ENCODE data around the gene SCAMP4.
A peak's percentile ranks its signal among the peaks of the same experiment; 100 is the strongest.

Gene SCAMP4

DNA sequence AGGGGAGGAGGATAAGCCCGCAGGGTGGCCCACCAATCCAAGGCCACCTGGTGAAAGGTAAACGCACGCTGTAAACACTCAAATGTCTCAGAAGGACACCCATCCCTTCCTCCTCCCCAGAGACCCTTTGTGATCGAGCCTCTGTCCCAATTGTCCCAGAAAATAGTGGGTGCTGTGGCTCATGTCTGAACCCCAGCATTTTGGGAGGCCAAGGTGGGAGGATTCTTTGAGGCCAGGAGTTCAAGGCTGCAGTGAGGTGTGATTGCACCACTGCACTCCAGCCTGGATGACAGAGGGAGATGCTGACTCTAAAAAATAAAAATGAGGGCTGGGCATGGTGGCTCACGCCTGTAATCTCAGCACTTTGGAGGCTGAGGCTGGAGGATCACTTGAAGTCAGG is 16.8 kb upstream of the SCAMP4 start:
- Histone ChIP-seq H3K4me3 (ENCODE audit: low read length) (no peak overlapping the region), H3K9me3 (ENCODE audit: insufficient read depth, low read depth, low read length) (no peaks in the 10 kb centered on the region), H3K36me3 (ENCODE audit: insufficient read depth, low read depth, low read length) (no peaks in the 10 kb centered on the region), H3K9ac (ENCODE audit: low read depth, low read length) (no peak overlapping the region), H3K27me3 (ENCODE audit: insufficient read depth, low read length) (no peaks in the 10 kb centered on the region), H3K4me1 (ENCODE audit: insufficient read depth, low read length) (peaks cover 6% of the 10 kb centered on the region; the same call in 1 of the 2 replicates), H3K27ac (ENCODE audit: low read length) (no peak overlapping the region)

DNA sequence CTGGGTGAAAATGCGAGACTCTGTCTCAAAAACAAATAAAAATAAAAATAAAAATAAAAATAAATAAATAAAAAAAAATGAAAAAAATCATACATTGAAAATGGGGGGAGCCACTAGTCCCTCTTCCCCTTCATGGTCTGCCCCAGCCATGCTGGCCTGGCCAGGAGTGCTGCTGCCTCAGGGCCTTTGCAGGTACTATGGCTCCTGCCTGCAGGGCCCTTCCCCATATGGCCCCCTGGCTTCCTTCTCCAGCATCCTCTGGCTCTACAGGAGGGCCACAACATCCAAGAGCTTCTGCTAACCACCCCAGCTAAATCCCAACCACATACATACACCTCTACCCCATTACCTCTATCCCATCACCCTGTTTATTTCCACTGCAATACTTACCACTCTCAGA is 15.3 kb upstream of the SCAMP4 start:
- H3K4me1 ChIP-seq (ENCODE audit: insufficient read depth, low read length): no peaks in the 10 kb centered on the region
- H3K9me3 ChIP-seq (ENCODE audit: insufficient read depth, low read depth, low read length): no peaks in the 10 kb centered on the region
- H3K9ac ChIP-seq (ENCODE audit: low read depth, low read length): no peak overlapping the region
- no peak overlapping the region for H3K27ac ChIP-seq (ENCODE audit: low read length)
- H3K36me3 ChIP-seq (ENCODE audit: insufficient read depth, low read depth, low read length): no peaks in the 10 kb centered on the region
- H3K4me3 ChIP-seq (ENCODE audit: low read length): no peak overlapping the region
- no peaks in the 10 kb centered on the region for H3K27me3 ChIP-seq (ENCODE audit: insufficient read depth, low read length)

DNA sequence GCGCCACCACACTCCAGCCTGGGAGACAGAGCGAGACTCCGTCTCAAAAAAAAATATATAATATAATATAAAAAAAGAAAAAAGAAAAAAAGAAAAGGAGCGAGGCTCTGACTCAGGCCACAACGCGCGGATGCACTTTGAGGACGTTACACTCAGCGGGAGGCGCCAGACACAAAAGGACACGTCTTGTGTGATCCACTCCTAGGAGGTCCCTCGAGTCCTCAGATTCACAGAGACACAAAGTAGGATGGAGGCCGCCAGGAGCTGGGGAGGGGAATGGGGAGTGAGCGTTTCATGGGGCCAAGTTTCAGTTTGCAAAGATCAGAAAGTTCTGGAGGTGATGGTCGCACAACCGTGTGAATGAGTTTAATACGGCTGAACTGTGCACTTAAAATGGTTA is 11.4 kb upstream of the SCAMP4 start:
- no peaks in the 10 kb centered on the region for H3K4me1 ChIP-seq (ENCODE audit: insufficient read depth, low read length)

DNA sequence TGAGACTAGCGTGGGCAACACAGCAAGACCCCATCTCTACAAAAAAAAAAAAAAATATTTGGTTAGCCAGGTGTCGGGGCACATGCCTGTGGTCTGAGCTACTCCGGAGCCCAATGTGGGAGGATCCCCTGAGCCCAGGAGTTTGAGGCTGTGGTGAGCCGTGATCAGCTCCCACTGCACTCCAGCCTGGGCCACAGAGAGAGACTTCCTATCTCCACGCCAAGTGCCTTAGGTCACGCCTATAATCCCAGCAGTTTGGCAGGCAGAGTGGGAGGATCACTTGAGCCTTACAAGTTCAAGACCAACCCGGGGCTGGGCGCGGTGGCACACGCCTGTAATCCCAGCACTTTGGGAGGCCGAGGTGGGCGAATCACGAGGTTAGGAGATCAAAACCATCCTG is 8.7 kb upstream of the SCAMP4 start:
- Histone ChIP-seq H3K9ac (ENCODE audit: low read depth, low read length) (no peak overlapping the region), H3K4me3 (ENCODE audit: low read length) (no peak overlapping the region), H3K36me3 (ENCODE audit: insufficient read depth, low read depth, low read length) (no peaks in the 10 kb centered on the region), H3K4me1 (ENCODE audit: insufficient read depth, low read length) (no peaks in the 10 kb centered on the region), H3K27ac (ENCODE audit: low read length) (no peak overlapping the region), H3K27me3 (ENCODE audit: insufficient read depth, low read length) (no peaks in the 10 kb centered on the region), H3K9me3 (ENCODE audit: insufficient read depth, low read depth, low read length) (no peaks in the 10 kb centered on the region)

More for the DNA sequence above, 11.4 kb upstream of the SCAMP4 start:
- no peaks in the 10 kb centered on the region for H3K27me3 ChIP-seq (ENCODE audit: insufficient read depth, low read length)
- no peaks in the 10 kb centered on the region for H3K36me3 ChIP-seq (ENCODE audit: insufficient read depth, low read depth, low read length)
- no peak overlapping the region for H3K4me3 ChIP-seq (ENCODE audit: low read length)
- H3K27ac ChIP-seq (ENCODE audit: low read length): no peak overlapping the region
- no peak overlapping the region for H3K9ac ChIP-seq (ENCODE audit: low read depth, low read length)
- no peaks in the 10 kb centered on the region for H3K9me3 ChIP-seq (ENCODE audit: insufficient read depth, low read depth, low read length)

DNA sequence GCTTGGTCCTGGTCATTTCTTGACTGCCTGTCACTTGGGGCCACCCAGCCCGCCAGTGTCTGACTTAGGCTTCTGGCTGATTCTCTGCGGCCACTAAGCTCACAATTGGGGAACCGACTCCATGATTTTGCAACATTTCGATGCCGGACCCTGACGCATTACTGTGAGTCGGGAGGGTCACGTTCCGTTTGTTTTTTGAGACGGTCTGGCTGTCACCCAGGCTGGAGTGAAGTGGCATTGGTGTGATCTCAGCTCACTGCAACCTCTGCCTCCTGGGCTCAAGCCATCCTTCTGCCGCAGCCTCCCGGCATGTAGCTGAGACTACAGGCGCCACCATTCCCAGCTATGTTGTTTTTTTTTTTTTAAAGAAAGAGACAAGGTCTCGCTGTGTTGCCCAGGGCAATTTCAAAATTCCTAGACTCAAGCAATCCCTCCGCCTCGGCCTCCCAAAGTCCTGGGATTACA is 3.2 kb upstream of the SCAMP4 start:
- Histone ChIP-seq H3K4me1 (ENCODE audit: insufficient read depth, low read length) (no peaks in the 10 kb centered on the region; the same call in 1 of the 2 replicates), H3K4me3 (ENCODE audit: low read length) (no peak overlapping the region), H3K9ac (ENCODE audit: low read depth, low read length) (no peak overlapping the region), H3K27ac (ENCODE audit: low read length) (no peak overlapping the region), H3K27me3 (ENCODE audit: insufficient read depth, low read length) (no peaks in the 10 kb centered on the region), H3K9me3 (ENCODE audit: insufficient read depth, low read depth, low read length) (no peaks in the 10 kb centered on the region), H3K36me3 (ENCODE audit: insufficient read depth, low read depth, low read length) (no peaks in the 10 kb centered on the region)

DNA sequence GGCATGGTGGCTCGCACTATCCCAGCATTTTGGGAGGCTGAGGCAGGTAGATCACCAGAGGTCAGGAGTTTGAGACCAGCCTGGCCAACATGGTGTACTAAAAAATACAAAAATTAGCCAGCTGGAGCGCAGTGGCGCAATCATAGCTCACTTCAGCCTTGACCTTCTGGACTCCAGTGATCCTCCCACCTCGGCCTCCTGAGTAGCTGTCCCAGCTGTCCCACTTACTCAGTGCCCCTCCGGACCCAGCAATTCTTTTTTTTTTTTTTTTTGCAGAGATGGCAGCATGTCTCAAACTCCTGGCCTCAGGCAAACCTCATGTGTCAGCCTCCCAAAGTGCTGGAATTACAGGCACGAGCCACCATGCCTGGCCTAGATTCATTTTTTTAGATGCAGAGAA is 2.3 kb upstream of the SCAMP4 start:
- H3K4me1 ChIP-seq (ENCODE audit: insufficient read depth, low read length): no peaks in the 10 kb centered on the region; the same call in 1 of the 2 replicates

DNA sequence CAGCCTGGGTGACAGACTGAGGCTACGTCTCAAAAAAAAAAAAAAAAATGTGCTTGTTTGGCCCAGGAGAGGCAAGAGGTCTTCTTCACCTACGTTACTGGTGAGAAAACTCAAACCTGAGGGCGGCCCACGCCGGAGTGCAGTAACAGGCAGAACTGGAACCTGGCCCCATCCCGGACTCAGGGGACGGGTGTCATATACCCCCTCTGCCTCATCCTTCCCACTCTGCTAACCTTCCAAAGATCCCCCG is 414 bp upstream of the SCAMP4 start:
- Histone ChIP-seq H3K36me3 (ENCODE audit: insufficient read depth, low read depth, low read length) (no peaks in the 10 kb centered on the region), H3K4me3 (ENCODE audit: low read length) (peak overlapping the region; percentile 52), H3K4me1 (ENCODE audit: insufficient read depth, low read length) (no peaks in the 10 kb centered on the region; the same call in 1 of the 2 replicates), H3K9me3 (ENCODE audit: insufficient read depth, low read depth, low read length) (no peaks in the 10 kb centered on the region), H3K27me3 (ENCODE audit: insufficient read depth, low read length) (no peaks in the 10 kb centered on the region), H3K9ac (ENCODE audit: low read depth, low read length) (peak overlapping the region; percentile 73; the same call in 1 of the 2 replicates), H3K27ac (ENCODE audit: low read length) (peak overlapping the region; percentile 3)

More for the DNA sequence above, 2.3 kb upstream of the SCAMP4 start:
- Histone ChIP-seq H3K4me3 (ENCODE audit: low read length) (no peak overlapping the region), H3K36me3 (ENCODE audit: insufficient read depth, low read depth, low read length) (no peaks in the 10 kb centered on the region), H3K9ac (ENCODE audit: low read depth, low read length) (no peak overlapping the region), H3K27ac (ENCODE audit: low read length) (no peak overlapping the region), H3K27me3 (ENCODE audit: insufficient read depth, low read length) (no peaks in the 10 kb centered on the region), H3K9me3 (ENCODE audit: insufficient read depth, low read depth, low read length) (no peaks in the 10 kb centered on the region)

DNA sequence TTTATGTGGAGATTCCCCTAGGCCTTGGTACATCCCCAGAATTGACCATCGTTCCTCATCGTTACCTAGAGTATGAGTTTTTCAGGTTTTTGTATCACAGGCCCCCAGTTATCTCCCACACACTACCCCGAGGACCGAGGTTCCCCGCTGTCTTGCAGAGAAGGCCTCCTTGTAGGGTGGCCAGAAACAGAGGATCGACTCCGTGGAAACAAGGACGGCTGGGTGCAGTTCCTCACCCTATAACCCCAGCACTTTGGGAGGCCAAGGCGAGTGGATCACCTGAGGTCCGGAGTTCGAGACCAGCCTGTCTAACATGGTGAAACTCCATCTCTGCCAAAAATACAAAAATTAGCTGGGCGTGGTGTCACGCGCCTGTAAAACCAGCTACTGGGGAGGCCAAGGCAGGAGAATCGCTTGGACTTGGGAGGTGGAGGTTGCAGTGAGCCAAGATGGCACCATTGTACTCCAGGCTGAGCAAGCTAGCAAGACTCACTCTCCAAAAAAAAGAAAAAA is 720 bp downstream of the SCAMP4 start:
- H3K9me3 ChIP-seq (ENCODE audit: insufficient read depth, low read depth, low read length): no peaks in the 10 kb centered on the region
- no peaks in the 10 kb centered on the region for H3K27me3 ChIP-seq (ENCODE audit: insufficient read depth, low read length)
- H3K9ac ChIP-seq (ENCODE audit: low read depth, low read length): peak overlapping the region; percentile 73; the same call in 1 of the 2 replicates
- H3K4me1 ChIP-seq (ENCODE audit: insufficient read depth, low read length): no peaks in the 10 kb centered on the region; the same call in 1 of the 2 replicates
- H3K36me3 ChIP-seq (ENCODE audit: insufficient read depth, low read depth, low read length): no peaks in the 10 kb centered on the region
- peak overlapping the region; percentile 73 for H3K4me3 ChIP-seq (ENCODE audit: low read length)
- H3K27ac ChIP-seq (ENCODE audit: low read length): peak overlapping the region; percentile 50

DNA sequence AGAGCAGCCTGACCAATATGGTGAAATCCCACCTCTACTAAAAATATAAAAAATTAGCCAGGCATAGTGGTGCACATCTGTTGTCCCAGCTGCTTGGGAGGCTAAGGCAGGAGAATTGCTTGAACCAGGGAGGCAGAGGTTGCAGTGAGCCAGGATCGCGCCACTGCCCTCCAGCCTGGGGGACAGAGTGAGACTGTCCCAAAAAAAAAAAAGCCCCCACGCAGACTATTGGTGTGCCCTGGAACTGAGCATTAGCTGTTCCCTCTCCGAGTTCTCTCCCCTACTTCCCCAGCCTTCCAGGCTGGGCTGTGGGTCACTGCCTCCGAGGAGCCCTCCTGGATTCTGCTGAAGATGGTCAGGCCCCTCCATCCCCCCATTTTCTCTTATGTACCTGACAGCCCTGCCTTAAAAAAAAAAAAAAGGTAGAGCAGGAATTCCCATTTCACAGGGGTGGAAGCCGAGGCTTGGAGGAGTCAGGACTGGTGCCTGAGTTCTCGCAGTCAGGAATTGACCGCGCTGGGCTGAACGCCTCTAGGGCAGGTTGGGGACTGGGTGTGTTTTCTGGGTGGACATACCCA is 1.9 kb downstream of the SCAMP4 start:
- Histone ChIP-seq H3K4me3 (ENCODE audit: low read length) (no peak overlapping the region), H3K9ac (ENCODE audit: low read depth, low read length) (no peak overlapping the region), H3K36me3 (ENCODE audit: insufficient read depth, low read depth, low read length) (no peaks in the 10 kb centered on the region; the same call in 1 of the 2 replicates), H3K27ac (ENCODE audit: low read length) (no peak overlapping the region), H3K9me3 (ENCODE audit: insufficient read depth, low read depth, low read length) (no peaks in the 10 kb centered on the region), H3K4me1 (ENCODE audit: insufficient read depth, low read length) (no peaks in the 10 kb centered on the region; the same call in 1 of the 2 replicates), H3K27me3 (ENCODE audit: insufficient read depth, low read length) (no peaks in the 10 kb centered on the region)

DNA sequence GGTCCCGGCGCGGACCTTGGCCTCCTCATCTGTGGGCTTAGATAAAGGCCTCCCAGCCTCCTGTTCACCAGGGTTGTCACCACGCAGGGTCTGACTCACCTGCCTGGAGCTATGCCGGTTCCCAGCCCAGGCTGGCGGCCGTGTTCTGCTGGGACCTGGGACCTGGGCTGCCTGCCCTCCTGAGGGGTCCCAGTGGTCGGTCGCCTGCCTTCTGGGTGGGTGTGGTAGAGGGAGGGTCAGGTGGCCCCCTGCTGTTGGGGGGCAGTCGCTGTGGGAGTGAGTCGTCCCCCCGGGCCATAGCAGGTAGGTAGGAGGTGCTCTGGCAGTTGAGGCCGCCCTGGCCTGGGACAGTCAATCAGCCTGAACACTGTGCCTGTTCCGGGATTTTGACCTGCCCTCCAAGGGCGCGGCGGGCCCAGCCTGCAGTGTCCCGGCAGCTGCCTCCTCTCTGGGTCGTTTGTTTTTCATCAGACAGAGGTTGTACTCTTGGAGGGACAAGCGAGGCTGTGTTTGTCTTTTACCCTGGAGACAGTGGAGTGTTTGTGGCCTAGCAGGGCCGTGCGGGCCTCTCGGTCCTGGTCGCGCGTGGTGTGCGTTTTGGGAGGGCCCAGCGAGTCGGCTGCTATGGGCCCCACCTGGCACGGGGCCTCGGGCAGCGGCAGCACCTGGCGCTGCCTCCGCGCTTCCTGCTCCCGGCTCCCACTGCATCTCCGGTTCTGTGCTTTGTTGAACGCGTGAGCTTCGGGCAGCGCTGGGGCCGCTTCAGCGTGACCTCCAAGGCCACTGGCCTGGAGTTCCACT is 2.6 kb downstream of the SCAMP4 start:
- Histone ChIP-seq H3K9ac (ENCODE audit: low read depth, low read length) (no peak overlapping the region), H3K9me3 (ENCODE audit: insufficient read depth, low read depth, low read length) (no peaks in the 10 kb centered on the region), H3K4me3 (ENCODE audit: low read length) (no peak overlapping the region), H3K4me1 (ENCODE audit: insufficient read depth, low read length) (no peaks in the 10 kb centered on the region; the same call in 1 of the 2 replicates), H3K27ac (ENCODE audit: low read length) (no peak overlapping the region), H3K36me3 (ENCODE audit: insufficient read depth, low read depth, low read length) (no peaks in the 10 kb centered on the region; the same call in 1 of the 2 replicates), H3K27me3 (ENCODE audit: insufficient read depth, low read length) (no peaks in the 10 kb centered on the region)

DNA sequence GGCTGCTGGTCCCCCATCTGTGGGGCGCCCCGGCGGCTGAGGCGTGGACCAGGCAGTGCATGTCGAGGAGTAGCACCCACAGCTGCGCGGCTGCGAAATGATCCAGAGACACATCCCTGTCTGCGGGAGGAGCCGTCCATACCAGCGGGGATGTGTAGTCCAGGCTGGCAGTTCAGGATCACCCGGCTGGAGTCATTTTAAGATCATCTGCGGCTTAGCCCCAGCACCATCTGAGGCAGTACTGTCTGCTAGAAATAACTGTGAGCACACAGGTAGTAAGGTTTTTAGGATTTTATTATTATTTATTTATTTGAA is 3.1 kb downstream of the SCAMP4 start:
- H3K27ac ChIP-seq (ENCODE audit: low read length): no peak overlapping the region
- no peak overlapping the region for H3K4me3 ChIP-seq (ENCODE audit: low read length)

DNA sequence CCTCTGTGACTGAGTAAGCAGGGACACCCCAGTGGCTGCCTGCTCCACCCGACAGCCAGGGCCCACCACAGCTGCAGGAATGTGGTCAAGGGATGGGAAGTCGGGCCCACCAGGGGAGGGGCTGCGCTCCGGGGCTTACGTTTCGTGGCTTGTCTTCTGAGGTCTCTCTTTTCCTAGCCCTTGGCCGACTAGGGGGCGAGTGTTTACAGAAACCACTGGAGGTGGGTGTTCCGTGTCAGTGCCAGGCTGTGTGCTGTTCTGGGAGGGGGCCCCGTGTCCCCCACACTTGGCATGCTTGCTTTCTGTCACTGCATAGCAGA is 4.5 kb downstream of the SCAMP4 start:
- Histone ChIP-seq H3K36me3 (ENCODE audit: insufficient read depth, low read depth, low read length) (peaks cover 5% of the 10 kb centered on the region), H3K27ac (ENCODE audit: low read length) (no peak overlapping the region), H3K4me3 (ENCODE audit: low read length) (no peak overlapping the region)

More for the DNA sequence above, 3.1 kb downstream of the SCAMP4 start:
- Histone ChIP-seq H3K27me3 (ENCODE audit: insufficient read depth, low read length) (no peaks in the 10 kb centered on the region), H3K4me1 (ENCODE audit: insufficient read depth, low read length) (no peaks in the 10 kb centered on the region; the same call in 1 of the 2 replicates), H3K36me3 (ENCODE audit: insufficient read depth, low read depth, low read length) (peaks cover 3% of the 10 kb centered on the region), H3K9me3 (ENCODE audit: insufficient read depth, low read depth, low read length) (no peaks in the 10 kb centered on the region), H3K9ac (ENCODE audit: low read depth, low read length) (no peak overlapping the region)

More for the DNA sequence above, 4.5 kb downstream of the SCAMP4 start:
- H3K9ac ChIP-seq (ENCODE audit: low read depth, low read length): no peak overlapping the region; the same call in 1 of the 2 replicates
- H3K27me3 ChIP-seq (ENCODE audit: insufficient read depth, low read length): no peaks in the 10 kb centered on the region
- no peaks in the 10 kb centered on the region; the same call in 1 of the 2 replicates for H3K4me1 ChIP-seq (ENCODE audit: insufficient read depth, low read length)
- H3K9me3 ChIP-seq (ENCODE audit: insufficient read depth, low read depth, low read length): no peaks in the 10 kb centered on the region
